Measurements from ENCODE around the gene P2RY14.
A peak's percentile ranks its signal among the peaks of the same experiment; 100 is the strongest.

Gene P2RY14

GRCh38 chr3:151216641-151217607 lies 61.4 kb downstream of the P2RY14 start:
- DNase-seq (ENCODE audit: low read depth) = no peak

- DNase-seq (ENCODE audit: low read depth) = no peak
Observed at GRCh38 chr3:151214459-151214858, 63.9 kb downstream of the P2RY14 start.

DNA sequence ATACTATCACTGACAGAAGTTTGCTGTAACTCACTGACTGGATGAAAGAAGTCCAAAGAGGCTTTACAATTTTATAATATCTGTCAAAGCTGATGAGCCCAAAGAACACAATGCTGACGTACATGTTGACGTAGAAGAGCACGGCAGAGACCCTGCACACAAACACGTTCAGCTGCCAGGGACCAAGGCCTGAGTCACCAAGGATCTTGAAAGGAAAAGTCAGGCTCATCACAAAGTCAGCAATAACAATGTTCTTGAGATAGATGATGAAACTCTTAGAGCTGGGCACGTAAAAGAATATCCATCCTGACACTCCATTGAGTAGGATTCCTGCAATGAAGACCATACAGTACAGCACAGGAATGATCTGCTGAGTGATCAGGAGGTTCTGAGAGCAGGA lies 64.5 kb downstream of the P2RY14 start:
- DNase-seq (ENCODE audit: low read depth) = no peak

- no peak for DNase-seq (ENCODE audit: low read depth)
Observed at GRCh38 chr3:151213151-151213550, 65.2 kb downstream of the P2RY14 start.

GRCh38 chr3:151210676-151211381 lies 67.5 kb downstream of the P2RY14 start:
- DNase-seq (ENCODE audit: low read depth) = no peak

DNA sequence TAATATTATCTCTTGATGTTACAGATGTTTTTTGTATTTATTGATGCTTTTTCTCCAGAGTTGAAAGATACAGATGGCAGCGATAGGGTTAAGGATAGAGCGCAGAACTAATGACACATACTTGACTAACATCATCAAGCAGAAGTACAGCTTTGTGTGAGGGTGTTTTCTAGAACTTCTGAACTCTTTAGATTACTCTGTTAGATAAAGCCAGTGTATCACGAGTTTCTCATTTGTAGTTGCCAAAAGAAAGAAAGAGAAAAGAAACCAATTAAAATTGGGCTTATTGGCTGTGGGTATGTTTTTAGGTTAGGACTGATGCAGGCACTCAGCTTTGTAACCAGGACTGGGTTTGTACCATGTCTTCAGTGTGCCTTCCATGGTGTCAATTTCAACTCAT lies 68.7 kb downstream of the P2RY14 start:
- no peak for DNase-seq (ENCODE audit: low read depth)

- no peak for DNase-seq (ENCODE audit: low read depth)
Observed at GRCh38 chr3:151206201-151206600, 72.1 kb downstream of the P2RY14 start.

DNA sequence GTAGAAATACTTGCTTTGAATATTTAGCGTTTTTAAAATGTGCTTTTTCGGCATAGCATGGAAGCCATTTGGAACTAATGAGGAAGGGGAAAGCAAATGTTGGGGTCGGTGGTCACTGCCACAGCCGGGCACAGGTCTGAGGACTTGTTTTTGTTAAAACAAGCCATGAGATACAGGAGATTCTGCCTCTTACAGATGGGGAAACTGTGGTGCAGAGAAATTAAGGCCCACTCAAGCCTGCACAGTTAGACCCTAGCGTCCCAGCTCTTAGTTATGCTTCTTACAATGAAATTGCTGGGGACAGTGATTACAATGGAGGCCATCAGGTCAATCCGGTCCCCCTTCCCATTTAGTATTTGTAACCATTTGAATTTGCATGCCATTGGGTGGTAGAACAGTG lies 72.9 kb downstream of the P2RY14 start:
- DNase-seq (ENCODE audit: low read depth) = no peak

- DNase-seq (ENCODE audit: low read depth) = no peak
Observed at GRCh38 chr3:151204530-151205402, 73.6 kb downstream of the P2RY14 start.

- peak; percentile 62 for DNase-seq (ENCODE audit: low read depth)
Observed at GRCh38 chr3:151203051-151203420, 75.3 kb downstream of the P2RY14 start, which contains the start of gene GPR171. GPR171 (minus strand) TSS chr3:151203216; CDS start chr3:151199386, 3,830 bp downstream.

DNA sequence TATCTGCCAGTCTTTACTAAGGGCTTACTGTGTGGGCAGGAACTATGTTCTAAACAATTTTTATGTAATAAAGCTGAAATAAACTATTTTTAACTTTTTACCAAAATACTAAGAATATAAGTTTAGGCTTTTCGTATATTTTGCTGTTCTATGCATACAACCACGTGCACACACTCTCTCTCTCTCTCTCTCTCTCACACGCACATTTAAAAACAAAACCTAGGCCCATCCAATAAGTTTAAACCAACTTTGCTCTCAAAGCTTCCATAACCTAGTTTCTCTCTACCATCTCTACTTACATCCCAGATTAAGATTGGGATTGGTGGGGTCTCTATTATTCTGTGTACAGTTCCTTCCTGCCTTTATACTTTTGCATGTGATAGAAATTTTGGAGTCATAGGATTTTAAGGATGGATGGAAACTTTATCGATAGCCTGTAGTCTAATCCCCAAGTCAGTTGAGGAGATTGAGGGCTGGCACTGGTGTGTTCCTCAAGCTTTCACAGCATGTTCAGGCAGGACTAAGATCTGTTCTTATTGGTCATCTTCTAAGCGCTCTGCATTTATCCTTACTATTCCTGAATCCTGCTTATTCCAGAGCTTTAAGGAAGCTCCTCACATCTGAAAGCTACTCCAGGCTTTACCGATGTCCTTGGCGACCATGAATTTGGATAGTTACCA lies 77.2 kb downstream of the P2RY14 start:
- no peak for DNase-seq (ENCODE audit: low read depth)

DNA sequence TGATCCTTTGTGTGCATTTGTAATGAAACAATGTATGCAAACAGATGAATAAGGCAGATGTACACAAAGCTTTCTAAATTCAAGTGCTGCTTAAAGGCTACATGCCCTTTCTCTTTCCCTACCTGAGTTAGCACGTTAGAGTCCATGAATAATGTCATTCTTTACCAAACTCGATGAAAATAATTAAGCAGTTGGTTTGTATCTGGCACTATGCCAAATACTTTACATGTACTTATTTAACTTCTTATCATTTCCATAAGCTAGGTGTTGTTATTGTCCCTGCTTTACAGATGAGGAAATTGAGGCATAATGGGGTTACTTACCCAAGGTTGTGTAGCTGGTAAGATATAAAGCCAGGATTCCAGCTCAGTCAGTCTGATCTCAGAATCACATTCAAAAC lies 77.8 kb downstream of the P2RY14 start:
- no peak for DNase-seq (ENCODE audit: low read depth)

GRCh38 chr3:151199554-151200438 lies 78.5 kb downstream of the P2RY14 start:
- DNase-seq (ENCODE audit: low read depth) = no peak

- DNase-seq (ENCODE audit: low read depth) = no peak
Observed at GRCh38 chr3:151198849-151199248, 79.5 kb downstream of the P2RY14 start.

DNA sequence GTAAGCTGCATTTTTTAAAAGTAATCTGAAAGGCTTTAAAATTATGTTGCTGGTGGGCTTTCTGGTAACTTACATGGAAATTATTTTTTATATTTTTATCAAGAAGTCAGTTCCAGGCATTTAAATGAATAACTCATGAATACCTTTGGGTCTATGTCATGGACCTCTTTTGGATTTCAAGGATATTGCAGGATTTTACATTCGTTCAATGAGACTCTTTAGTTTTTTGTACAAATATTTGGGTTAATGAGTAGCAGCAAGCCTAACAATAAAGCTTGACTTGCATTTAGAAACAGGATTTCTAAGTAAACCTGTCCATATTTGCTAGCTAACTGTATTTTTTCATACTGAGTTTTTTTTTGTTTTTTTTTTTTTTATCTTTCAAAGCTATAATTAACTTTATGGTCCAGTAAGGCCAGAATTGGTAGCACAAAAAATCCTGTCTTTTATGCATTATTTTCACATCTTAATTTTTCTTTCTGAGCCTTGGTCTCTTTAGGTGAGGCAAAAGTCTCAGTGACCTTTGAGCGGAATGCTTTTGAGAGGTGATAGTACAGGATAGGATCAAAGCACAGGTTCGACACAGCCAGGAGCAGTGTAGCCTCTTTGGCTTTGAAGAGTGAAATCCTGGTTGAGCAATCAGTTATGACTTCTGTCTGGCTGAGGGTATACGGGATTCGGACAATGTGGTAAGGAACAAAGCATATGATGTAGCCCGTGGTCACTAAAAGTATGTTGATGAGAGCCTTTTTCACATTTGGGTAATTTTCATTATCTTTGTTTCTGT lies 80.2 kb downstream of the P2RY14 start:
- no peak for DNase-seq (ENCODE audit: low read depth)

- no peak for DNase-seq (ENCODE audit: low read depth)
Observed at GRCh38 chr3:151197228-151197627, 81.1 kb downstream of the P2RY14 start.

DNA sequence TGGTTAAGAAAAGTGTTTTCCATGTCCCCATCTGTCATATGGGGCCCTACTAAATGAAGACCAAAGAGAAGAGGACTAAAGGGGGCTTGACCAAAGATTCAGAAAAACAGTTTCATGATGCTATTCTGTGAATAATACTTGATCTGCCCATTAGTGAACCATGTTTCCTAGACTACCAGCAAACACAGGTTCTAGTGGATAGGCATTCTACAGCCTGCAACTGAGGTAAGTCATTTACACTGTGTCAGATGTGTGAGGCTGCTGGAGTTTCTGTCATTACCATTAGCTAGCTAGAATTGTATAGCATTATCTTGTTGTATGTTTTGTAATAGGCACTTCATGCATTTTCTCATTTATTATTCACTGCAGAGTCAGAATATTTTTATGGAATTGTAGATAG lies 81.9 kb downstream of the P2RY14 start:
- DNase-seq (ENCODE audit: low read depth) = no peak

DNA sequence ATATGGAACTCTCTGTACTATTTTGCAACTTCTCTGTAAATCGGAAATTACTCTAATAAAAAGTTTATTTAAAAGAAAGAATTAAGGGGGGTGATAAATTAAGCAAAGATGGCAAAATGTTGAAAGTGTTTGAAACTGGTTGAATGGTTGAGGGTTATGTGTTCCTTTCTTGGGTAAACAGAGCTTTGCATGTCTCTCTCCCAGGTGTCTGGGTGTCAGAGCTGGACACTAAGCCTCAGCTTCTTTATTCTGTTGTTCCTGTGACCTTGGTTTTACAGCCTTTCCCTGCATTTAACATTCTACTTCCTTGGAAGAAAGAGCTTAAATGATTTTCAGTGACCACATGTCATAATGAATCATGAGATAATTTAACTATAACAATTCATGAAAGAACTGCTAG lies 82.5 kb downstream of the P2RY14 start:
- no peak for DNase-seq (ENCODE audit: low read depth)

- DNase-seq (ENCODE audit: low read depth) = no peak
Observed at GRCh38 chr3:151192545-151192944, 85.8 kb downstream of the P2RY14 start.

GRCh38 chr3:151191095-151191494 lies 87.2 kb downstream of the P2RY14 start:
- DNase-seq (ENCODE audit: low read depth) = no peak
